Fibroblast of lung (primary cell): ENCODE measurements around the gene ATP6V0C. TPM values are rescaled to one million over a fixed set of nuclear protein-coding genes. Genes with fewer than 3 reads are reported as not detected.

Experiments
- DNase-seq, 2 donors: peaks; one replicate each; pipeline versions ENCODE4 v3.0.0 to v3.0.0-alpha.2; 2010; ENCODE audit warnings: low read depth in 2 of 2
- H2AFZ ChIP-seq: 2 replicates; pipeline ENCODE4 v1.5.1; 2012; ENCODE audit warnings: low read length, control low read depth, inconsistent platforms
- H3K27ac ChIP-seq: 2 replicates; pipeline ENCODE4 v1.5.1; 2011; ENCODE audit warnings: low read length, control low read depth; ENCODE audit not compliant: insufficient read depth
- H3K27me3 ChIP-seq: 2 replicates; pipeline ENCODE4 v1.5.1; 2011; ENCODE audit warnings: mild to moderate bottlenecking, low read length; ENCODE audit not compliant: control insufficient read depth, insufficient read depth
- H3K36me3 ChIP-seq: 2 replicates; pipeline ENCODE4 v1.5.1; 2011; ENCODE audit warnings: low read length; ENCODE audit not compliant: control insufficient read depth, insufficient read depth
- H3K4me1 ChIP-seq: 2 replicates; pipeline ENCODE4 v1.5.1; 2011; ENCODE audit warnings: low read length; ENCODE audit not compliant: control insufficient read depth, insufficient read depth; ENCODE audit errors: extremely low read depth
- H3K4me2 ChIP-seq: 2 replicates; pipeline ENCODE4 v1.5.1; 2011; ENCODE audit warnings: low read length, control low read depth; ENCODE audit not compliant: insufficient read depth; ENCODE audit errors: extremely low read depth
- H3K4me3 ChIP-seq, 4 experiments: fragments of 200-600 bp in 1 of 4; sonication (generic) in 1 of 4; replicated peaks in 1 of 4; 2 replicates each; pipeline ENCODE4 v1.5.1; 2011 to 2016; ENCODE audit warnings: low read length in 4 of 4, low read depth in 3 of 4, mild to moderate bottlenecking in 3 of 4, control low read depth in 2 of 4, inconsistent platforms in 1 of 4, mixed read lengths in 1 of 4; ENCODE audit not compliant: insufficient read depth in 1 of 4; ENCODE audit errors: control extremely low read depth in 1 of 4
- H3K79me2 ChIP-seq: 2 replicates; pipeline ENCODE4 v1.5.1; 2012; ENCODE audit warnings: mild to moderate bottlenecking, low read length, inconsistent platforms; ENCODE audit not compliant: control insufficient read depth, insufficient read depth
- H3K9ac ChIP-seq: 2 replicates; pipeline ENCODE4 v1.5.1; 2011; ENCODE audit warnings: mild to moderate bottlenecking, low read length, control low read depth; ENCODE audit not compliant: insufficient read depth
- H3K9me3 ChIP-seq: 2 replicates; pipeline ENCODE4 v1.5.1; 2012; ENCODE audit warnings: low read depth, low read length; ENCODE audit not compliant: control insufficient read depth, insufficient read depth
- H4K20me1 ChIP-seq: 2 replicates; pipeline ENCODE4 v1.5.1; 2011; ENCODE audit warnings: low read length; ENCODE audit not compliant: control insufficient read depth, insufficient read depth; ENCODE audit errors: extremely low read depth
- EZH2 ChIP-seq: IDR thresholded peaks from 2 replicates; pipeline ENCODE4 v1.5.1; 2012; ENCODE audit warnings: low read length, control low read depth, mild to moderate bottlenecking; ENCODE audit errors: missing control alignments
- polyA plus RNA-seq, 2 donors: library from polyadenylated mRNA; depleted of rRNA in 1 of 2; stranded (reverse) in 1 of 2; unstranded in 1 of 2; fragments of >200 nt; gene quantifications; 2 replicates each; pipeline ENCODE4 v1.2.1, GENCODE V29; 2011 to 2012; ENCODE audit warnings: missing spikeins in 1 of 2
- total RNA-seq: library from RNA; depleted of rRNA; stranded (reverse); fragments of >200 nt; gene quantifications from 2 replicates; pipeline ENCODE4 v1.2.1, GENCODE V29; 2014
- TF ChIP-seq, protein P1 (sequence below), 2 donors: IDR thresholded peaks in 1 of 2; conservative IDR thresholded peaks in 1 of 2; 1 replicate in 1 of 2; 2 replicates in 1 of 2; pipeline ENCODE4 v1.5.1; 2011 to 2012; ENCODE audit warnings: low read length in 2 of 2, control low read depth in 1 of 2, inconsistent platforms in 1 of 2, low read depth in 1 of 2, mild to moderate bottlenecking in 1 of 2

ATP6V0C gene
- total and polyA plus RNA-seq, 2 donors (not counting 1 experiment from before 2014, with no cell fraction given): 11.2 to 43.0 TPM

DNA sequence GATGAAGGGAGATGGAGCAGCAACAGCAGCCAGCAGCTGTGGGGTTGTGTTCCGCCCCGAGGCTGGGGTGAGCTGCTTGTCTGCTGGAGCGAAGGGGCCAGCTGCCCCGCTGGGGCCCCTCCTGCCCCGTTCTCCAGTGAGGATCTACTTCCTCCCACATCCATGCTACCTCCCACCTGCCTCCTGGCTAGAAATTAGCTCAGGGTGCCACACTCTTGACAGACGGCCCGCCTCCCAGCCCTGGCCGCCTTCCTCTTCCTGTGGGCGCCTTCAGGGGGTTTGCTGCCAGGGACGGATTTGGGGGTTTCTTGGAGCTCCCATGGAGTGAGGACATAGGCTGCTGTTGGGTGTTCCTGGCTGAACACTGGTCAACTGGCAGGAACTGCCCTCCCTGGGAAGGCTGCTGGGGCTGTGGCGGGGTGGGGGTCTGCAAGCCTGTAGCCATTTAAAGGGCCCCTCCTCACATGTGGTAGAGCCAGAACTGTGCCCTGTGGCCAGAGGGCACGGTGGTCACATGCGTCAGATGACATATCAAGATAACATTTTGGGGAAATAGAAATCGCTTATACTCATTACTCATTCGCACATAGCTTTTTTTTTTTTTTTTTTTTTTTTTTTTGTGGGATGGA is 25.7 kb upstream of the ATP6V0C start:
- no peak overlapping the region for H3K4me2 ChIP-seq
- no peak overlapping the region for H2AFZ ChIP-seq
- no peaks in the 10 kb centered on the region for H3K36me3 ChIP-seq
- H3K4me1 ChIP-seq: peaks cover 9% of the 10 kb centered on the region
- no peaks in the 10 kb centered on the region for H4K20me1 ChIP-seq
- DNase-seq: no peak
- no peak overlapping the region for H3K4me3 ChIP-seq
- no peak overlapping the region for H3K27ac ChIP-seq
- peaks cover 3% of the 10 kb centered on the region for H3K79me2 ChIP-seq
- no peaks in the 10 kb centered on the region for H3K9me3 ChIP-seq
- no peak overlapping the region for H3K9ac ChIP-seq
- TF ChIP-seq, protein P1, sequence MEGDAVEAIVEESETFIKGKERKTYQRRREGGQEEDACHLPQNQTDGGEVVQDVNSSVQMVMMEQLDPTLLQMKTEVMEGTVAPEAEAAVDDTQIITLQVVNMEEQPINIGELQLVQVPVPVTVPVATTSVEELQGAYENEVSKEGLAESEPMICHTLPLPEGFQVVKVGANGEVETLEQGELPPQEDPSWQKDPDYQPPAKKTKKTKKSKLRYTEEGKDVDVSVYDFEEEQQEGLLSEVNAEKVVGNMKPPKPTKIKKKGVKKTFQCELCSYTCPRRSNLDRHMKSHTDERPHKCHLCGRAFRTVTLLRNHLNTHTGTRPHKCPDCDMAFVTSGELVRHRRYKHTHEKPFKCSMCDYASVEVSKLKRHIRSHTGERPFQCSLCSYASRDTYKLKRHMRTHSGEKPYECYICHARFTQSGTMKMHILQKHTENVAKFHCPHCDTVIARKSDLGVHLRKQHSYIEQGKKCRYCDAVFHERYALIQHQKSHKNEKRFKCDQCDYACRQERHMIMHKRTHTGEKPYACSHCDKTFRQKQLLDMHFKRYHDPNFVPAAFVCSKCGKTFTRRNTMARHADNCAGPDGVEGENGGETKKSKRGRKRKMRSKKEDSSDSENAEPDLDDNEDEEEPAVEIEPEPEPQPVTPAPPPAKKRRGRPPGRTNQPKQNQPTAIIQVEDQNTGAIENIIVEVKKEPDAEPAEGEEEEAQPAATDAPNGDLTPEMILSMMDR (conservative IDR thresholded peaks at IDR 0.05 in 1 of 2, IDR thresholded peaks at IDR 0.05 in 1 of 2; ENCODE audit: low read depth in 1 of 2, low read length in 2 of 2): no peak
- H3K27me3 ChIP-seq: no peaks in the 10 kb centered on the region

GRCh38 chr16:2489581-2489980 is 24.2 kb upstream of the ATP6V0C start:
- Histone ChIP-seq H2AFZ (no peak overlapping the region), H3K9me3 (no peaks in the 10 kb centered on the region), H3K4me1 (no peaks in the 10 kb centered on the region), H3K4me3 (no peak overlapping the region), H3K27ac (no peak overlapping the region), H3K79me2 (no peaks in the 10 kb centered on the region), H3K4me2 (no peak overlapping the region), H3K36me3 (no peaks in the 10 kb centered on the region), H3K9ac (no peak overlapping the region), H3K27me3 (no peaks in the 10 kb centered on the region), H4K20me1 (no peaks in the 10 kb centered on the region)
- no peak for DNase-seq
- no peak for TF ChIP-seq EZH2

DNA sequence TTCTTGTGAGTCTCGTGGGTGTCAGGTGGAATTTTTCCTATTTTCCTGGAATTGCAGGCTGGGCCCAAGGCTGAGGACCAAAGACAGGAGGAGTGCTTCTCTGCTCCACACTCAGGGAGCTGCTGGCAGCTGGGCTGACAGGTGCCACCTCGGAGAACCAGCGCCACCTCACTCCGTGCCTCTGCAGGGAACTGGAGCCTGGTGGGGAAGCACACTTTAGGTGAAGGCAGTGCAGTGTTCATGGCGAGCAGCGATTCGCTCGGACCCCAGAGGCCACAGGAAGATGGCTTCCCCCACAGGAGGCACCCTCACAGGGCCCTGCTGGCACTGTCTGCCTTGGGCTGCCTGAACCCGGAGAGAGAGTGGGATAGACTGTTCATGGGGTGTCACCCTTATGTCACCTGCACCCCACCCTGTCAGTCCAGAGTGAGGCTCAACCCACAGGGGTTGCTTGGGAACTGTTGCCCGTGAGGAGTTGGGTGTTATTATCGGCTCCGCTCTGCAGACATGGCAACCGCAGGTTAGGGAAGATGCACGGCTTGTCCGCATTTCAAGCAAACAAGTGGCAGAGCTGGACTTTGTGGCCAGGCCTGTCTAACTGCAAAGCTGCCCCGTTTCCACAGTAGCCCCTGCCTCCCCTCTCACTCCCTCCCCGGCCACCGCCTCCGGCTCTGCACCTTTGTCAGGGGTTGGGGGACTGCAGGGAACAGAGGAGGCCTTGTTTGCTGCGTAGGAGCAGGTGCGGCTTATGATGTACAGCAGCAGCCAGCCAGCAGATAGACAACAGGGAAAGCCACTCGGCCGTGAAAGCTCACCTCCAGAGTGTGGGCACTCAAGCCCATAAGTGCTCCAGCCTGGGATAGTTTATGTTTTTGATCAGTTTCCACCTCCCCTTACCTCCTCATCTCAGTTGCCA is 23.3 kb upstream of the ATP6V0C start:
- DNase-seq: no peak

More for the DNA sequence above, 23.3 kb upstream of the ATP6V0C start:
- no peaks in the 10 kb centered on the region for H3K36me3 ChIP-seq
- no peak overlapping the region for H3K27ac ChIP-seq
- H3K79me2 ChIP-seq: no peaks in the 10 kb centered on the region
- H3K27me3 ChIP-seq: no peaks in the 10 kb centered on the region
- no peak overlapping the region for H3K9ac ChIP-seq
- H3K4me1 ChIP-seq: no peaks in the 10 kb centered on the region
- no peak for TF ChIP-seq EZH2
- TF ChIP-seq, protein P1 (conservative IDR thresholded peaks at IDR 0.05 in 1 of 2, IDR thresholded peaks at IDR 0.05 in 1 of 2; ENCODE audit: low read depth in 1 of 2, low read length in 2 of 2): no peak
- no peak overlapping the region for H3K4me2 ChIP-seq
- H2AFZ ChIP-seq: no peak overlapping the region
- H3K9me3 ChIP-seq: no peaks in the 10 kb centered on the region
- H3K4me3 ChIP-seq: no peak overlapping the region
- no peaks in the 10 kb centered on the region for H4K20me1 ChIP-seq
